WTC11 (cell line): ENCODE data around the gene KIAA0930.

Experiments used
- ESRRA ChIP-seq: sonication (generic); formaldehyde crosslinking; IDR thresholded peaks from 2 replicates; pipeline ENCODE4 v1.8.1; 2022; ENCODE audit warnings: mild to moderate bottlenecking, missing genetic modification reagents, borderline replicate concordance
- SP1 ChIP-seq: sonication (generic); formaldehyde crosslinking; conservative IDR thresholded peaks from 2 replicates; pipeline ENCODE4 v1.8.1; 2022; ENCODE audit warnings: missing genetic modification reagents
- ZNF416 ChIP-seq: fragments of 250-450 bp; sonication (Bioruptor Pico); IDR thresholded peaks from 2 replicates; pipeline ENCODE4 v1.9.0; 2021; ENCODE audit warnings: mild to moderate bottlenecking, inconsistent platforms

DNA sequence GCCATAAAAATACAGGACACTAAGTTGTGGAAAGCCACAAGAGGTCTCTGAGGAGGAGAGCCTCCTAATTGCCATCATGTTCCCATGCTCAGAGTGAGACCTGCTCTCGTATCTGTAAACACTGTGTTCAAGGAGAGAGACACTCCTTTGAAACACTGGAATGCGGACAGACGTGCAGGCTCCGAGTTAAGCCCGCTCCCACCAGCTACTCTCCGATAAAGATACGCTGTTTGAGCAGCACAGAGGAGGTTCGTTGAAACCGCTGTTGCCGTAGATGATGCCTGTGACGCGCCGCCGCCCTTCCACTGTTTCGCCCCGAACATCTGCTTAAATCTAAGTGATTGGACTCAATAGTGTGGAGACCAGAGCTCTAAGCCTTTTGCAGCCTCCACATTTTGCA is 51.9 kb downstream of the KIAA0930 start:
- TF ChIP-seq ESRRA (no peak), SP1 (CRISPR knock-in tag) (no peak), ZNF416 (CRISPR knock-in tag) (no peak)
